GM18498 (cell line): ENCODE data around the gene CYFIP1.

ENCODE experiments used
- ATAC-seq: cut with Tn5 transposase; IDR thresholded peaks from one replicate; pipeline ENCODE4 v1.9.1; 2021; ENCODE audit warnings: mild to moderate bottlenecking, moderate library complexity; ENCODE audit not compliant: unreplicated experiment

The CYFIP1 gene

DNA sequence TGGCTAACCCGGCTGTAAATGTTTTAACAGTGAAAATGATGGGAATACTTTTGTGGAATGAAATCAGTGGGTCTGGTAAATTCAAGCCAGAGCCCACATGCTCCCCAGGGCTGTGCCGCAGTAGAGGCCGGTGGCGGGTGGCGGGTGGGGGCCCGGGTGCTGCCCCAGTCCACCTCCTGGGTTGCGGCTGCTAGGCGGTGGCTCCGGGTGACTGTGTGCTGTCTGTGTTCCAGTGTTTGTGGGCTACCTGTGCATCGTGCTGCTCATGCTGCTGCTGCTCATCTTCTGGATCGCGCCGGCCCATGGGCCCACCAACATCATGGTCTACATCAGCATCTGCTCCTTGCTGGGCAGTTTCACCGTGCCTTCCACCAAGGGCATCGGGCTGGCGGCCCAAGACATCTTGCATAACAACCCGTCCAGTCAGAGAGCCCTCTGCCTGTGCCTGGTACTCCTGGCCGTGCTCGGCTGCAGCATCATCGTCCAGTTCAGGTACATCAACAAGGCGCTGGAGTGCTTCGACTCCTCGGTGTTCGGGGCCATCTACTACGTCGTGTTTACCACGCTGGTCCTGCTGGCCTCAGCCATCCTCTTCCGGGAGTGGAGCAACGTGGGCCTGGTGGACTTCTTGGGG is 156.6 kb downstream of the CYFIP1 start:
- ATAC-seq, result no peak

- no peak for ATAC-seq
Observed at GRCh38 chr15:22819651-22820050, 160.5 kb downstream of the CYFIP1 start.
